ENCODE data around the gene SCO2. TPM values are rescaled to one million over a fixed set of nuclear protein-coding genes. Genes with fewer than 3 reads are reported as not detected.

Gene SCO2
- total RNA-seq, 1 donor from 2014 or later: not detected

DNA sequence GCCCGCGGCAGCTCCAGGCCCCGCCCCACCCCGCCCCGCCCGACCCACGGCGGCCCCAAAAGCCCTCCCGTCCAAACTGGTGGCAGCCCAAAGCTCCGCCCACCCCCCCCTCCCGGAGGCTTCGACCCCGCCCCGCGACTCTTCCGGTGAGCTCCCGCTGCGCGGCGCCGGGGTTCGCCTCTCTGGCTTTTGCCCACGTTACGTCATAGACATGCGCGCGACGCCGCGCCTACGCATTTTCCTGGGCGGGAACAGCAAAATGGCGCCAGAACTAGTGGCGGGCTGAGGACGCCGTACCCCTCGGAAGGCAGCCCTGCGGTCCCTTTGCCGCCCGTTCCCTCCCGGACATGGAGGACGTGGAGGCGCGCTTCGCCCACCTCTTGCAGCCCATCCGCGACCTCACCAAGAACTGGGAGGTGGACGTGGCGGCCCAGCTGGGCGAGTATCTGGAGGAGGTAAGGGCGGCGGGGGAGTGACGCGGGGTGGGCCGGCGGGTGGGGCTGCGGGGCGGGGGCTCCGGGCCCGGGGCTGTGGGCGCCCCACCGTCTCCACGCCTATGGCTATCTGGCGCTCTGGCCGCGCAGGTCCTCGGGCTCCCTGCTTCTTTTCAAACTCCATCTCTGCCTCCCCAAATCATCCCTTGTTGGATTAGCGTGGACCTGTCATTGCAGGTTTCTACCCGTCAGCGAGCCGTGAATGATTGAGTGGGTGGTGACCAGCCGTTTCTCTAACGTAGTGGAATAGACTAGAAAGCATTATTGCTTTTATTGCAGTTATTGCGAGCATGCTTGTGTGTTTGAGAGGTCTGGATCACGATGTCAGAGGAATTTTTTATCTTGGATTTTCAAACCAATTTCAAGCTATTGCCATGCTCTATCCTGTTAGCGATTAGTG, 17.2 kb downstream of the SCO2 start, which contains the start of gene NCAPH2:
Gene NCAPH2 (plus strand): TSS at position 234 of the 894 bp plus-strand sequence. CDS start 114 bp downstream, at position 348.
- intact Hi-C loops (cut with DNase I): loop anchor here (5.0 kb wide), 2 partner anchors 74 to 256 kb away; partner anchors contain the start of genes CHKB and HDAC10
- ATAC-seq: peak; percentile 79
- DNase-seq (ENCODE audit: missing footprints): peak; percentile 99

DNA sequence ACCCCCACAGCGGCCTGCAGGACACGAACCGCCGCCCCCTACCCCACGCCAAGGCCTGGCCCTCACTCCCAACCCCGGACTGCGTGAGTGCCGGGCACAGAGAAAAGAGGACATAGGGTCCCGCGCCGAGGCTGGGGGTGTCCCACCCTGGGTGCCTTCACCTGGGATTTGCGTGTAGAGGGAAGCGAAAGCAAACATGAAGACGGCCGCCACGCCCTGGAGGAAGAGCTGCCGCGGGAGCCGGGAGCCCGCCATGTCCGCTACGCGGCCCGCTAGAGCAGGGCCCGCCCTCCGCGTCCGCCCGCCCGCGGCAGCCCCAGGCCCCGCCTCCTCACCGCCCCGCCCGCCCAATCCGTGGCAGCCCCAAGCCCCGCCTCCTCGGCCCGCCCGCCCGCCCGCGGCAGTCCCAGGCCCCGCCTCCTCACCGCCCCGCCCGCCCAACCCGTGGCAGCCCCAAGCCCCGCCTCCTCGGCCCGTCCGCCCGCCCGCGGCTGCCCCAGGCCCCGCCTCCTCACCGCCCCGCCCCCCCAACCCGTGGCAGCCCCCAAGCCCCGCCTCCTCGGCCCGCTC, 17.9 kb downstream of the SCO2 start, which contains the start of gene LMF2:
Gene LMF2 (minus strand): TSS at position 282 of the 570 bp plus-strand sequence. CDS start 27 bp downstream, at position 255.
- intact Hi-C loops (cut with DNase I): loop anchor here (5.0 kb wide), 2 partner anchors 75 to 255 kb away; partner anchors contain the start of genes CHKB and HDAC10
- DNase-seq (ENCODE audit: missing footprints) (peak; percentile 95), ATAC-seq (peak; percentile 87)

DNA sequence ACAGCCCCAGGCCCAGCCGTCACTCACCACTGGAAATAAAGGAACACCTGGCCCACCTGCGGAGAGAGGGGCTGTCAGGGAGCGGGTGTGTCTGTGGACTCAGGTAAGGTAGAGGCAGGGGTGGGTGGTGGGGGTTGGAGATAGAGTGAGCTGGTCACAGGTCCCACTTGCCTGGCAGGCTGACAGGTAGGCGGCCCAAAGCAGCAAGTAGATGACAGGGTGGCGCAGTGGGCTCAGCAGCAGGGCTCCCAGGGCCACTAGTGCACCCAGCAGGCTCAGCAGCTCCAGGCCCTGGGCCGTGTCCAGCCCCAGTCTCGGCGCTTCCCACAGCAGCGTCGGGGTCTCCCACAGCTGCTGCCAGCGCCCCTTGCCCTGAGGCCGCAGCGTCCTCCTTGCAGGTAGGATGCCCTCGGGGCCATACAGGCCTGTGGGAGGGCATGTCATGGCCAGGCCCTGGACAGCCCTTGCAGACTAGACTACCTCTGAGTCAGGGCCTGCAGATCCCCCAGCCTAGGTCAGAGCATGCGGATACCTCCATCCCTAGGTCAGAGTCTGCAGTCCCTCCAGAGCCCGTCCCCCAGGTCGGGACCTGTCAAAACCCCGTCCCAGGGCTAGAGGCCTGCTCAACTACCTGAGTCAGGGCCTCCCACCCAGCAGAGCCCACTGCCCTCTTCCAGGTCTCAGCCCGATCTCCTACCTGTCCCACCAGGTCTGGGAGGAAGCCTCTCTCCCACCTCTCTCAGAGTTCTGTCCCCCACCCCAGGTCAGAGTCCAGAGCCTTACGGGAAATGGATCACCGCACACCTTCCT, 18.6 kb downstream of the SCO2 start:
- peak; percentile 8 for ATAC-seq
- intact Hi-C loops (cut with DNase I): loop anchor here (5.0 kb wide), 2 partner anchors 75 to 255 kb away; partner anchors contain the start of genes CHKB and HDAC10
- DNase-seq (ENCODE audit: missing footprints): peak; percentile 77

DNA sequence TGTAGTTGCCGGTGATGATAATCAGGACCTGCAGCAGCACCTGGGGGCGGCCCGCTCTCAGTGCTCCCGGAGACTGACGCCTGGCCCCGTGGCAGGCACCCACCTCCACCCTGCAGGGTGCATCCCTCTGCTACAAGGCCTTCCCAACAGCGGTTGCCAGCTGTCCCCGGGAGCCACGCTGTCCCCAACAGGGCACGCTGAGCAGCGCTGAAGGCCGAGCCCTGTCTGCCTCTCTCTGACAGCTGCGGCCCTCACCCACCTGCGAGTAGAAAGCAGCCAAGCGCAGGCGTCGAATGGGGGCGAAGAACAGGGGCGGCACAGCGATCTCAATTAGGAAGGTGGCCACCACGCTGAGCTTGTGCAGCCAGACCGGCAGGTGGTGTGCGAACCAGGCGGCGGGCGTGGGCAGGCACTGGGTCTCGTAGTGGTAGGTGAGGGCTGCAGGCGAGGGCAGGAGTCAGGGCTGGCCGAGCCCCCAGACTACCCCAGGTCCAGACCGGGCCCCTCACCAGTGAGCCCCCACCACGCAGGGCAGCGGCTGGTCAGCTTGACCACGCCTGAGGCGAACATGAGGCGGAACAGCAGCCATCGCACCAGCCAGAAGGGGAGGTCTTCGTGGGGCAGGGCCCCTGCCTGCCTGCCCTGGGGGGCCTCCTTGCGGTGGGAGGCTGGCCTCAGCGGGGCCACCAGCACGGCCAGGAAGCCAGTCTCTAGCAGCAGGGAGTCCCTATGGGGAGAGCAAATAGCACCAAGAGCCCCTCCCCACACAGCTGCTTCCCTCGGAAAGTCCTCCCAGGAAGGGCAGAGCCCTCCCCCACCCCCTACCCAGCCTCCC, 19.4 kb downstream of the SCO2 start:
- intact Hi-C loops (cut with DNase I): loop anchor here (5.0 kb wide), 2 partner anchors 76 to 254 kb away; partner anchors contain the start of genes CHKB and HDAC10
- DNase-seq (ENCODE audit: missing footprints): peak; percentile 60

DNA sequence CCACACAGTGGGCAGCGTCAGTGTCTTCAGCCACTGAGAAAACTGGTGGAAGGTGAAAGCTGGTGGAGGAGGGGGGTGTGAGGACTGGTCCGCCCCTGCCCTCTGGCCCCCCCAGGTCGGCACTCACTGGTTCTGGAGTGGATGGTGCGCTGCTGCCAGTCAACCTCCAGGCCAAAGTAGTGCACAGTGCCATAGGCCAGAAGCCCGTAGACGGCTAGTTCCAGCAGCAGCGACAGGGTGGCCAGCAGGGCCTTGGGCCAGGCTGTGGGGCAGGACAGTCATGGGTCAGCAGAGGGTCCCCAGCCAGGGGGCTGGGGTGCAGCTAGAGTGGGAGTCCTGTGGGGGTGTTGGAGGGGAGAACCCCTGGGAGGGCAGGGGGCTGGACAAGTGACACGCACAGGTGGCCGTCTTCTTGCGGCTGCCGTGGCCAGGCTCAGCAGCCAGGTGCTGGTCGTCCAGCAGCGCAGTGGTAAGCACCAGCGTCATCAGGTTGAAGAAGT, 20.1 kb downstream of the SCO2 start:
- intact Hi-C loops (cut with DNase I): loop anchor here (5.0 kb wide), 2 partner anchors 77 to 253 kb away; partner anchors contain the start of genes CHKB and HDAC10

More for the DNA sequence above, 19.4 kb downstream of the SCO2 start:
- ATAC-seq: no peak

DNA sequence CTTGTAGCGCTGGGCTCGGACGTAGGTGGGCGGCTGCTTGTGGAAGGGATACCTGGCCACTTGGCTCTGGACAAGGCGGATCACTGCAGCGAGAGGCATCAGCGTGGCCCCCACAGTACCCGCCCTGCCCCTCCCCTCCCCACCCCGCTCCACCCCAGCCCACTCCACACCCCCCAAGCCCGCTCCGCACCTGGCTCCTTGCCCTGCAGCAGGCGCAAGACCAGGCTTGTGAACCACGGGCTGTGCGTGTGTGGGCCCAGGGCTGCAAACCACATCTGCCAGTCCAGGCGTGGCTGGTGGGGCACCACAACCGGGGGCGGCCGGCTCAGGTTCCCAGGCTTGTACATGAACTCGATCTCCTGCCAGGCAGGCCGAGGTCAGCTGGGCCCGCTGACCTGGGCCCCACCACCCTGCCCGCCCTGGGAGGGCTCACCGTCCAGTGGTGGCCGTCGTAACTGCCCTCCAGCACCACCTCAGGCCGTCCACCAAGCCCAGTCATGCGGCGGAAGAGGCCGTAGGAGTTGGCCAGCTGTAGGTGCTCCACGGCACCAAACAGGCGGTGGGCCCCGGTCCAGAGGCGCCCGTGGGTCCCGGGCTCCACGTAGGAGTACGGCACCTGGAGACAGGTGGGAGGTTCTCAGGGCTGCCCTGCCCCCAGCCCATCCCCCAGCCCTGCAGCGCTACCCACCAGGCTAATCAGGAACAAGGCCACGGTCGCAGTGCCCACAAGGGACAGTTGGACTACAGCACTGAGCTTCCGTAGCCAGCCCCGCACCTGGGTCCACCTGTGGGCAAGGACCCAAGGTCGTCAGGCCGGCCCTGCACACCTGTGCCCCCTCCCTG, 20.8 kb downstream of the SCO2 start:
- DNase-seq (ENCODE audit: missing footprints) (peak; percentile 74), ATAC-seq (no peak)
- intact Hi-C loops (cut with DNase I): loop anchor here (5.0 kb wide), 2 partner anchors 78 to 252 kb away; partner anchors contain the start of genes CHKB and HDAC10

More for the DNA sequence above, 20.1 kb downstream of the SCO2 start:
- DNase-seq (ENCODE audit: missing footprints) (peak; percentile 64), ATAC-seq (no peak)

DNA sequence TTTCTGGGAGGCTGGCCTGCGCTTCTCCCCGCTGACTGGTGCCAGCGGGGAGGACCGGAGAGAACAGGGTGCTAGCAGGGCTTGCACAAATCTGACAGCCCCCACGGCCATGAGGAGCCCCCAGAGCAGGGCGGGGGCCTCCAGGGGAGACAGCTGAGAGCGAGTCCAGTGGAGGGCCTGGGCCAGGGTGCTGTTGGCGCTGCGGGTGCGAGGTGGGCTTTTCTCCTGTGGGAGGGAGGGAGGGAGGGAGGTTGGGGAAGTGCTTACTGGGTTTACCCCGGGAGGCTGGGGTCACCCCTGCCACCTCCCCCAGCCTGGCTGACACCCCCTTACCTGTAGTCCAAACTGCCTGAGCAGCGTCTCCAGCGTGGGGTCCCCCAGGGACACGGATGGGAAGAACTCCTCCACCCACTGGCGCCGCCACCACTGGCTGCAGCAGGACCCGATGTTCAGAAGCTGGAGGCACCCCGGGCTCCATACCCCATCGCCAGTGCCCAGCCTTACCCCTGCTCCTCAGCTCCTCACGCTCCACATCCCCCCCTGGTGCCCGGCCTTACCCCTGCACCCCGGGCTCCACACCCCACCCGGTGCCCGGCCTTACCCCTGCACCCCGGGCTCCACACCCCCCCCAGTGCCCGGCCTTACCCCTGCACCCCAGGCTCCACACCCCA, 21.8 kb downstream of the SCO2 start:
- DNase-seq (ENCODE audit: missing footprints): peak; percentile 56
- intact Hi-C loops (cut with DNase I): no loop called here
- ATAC-seq: no peak

DNA sequence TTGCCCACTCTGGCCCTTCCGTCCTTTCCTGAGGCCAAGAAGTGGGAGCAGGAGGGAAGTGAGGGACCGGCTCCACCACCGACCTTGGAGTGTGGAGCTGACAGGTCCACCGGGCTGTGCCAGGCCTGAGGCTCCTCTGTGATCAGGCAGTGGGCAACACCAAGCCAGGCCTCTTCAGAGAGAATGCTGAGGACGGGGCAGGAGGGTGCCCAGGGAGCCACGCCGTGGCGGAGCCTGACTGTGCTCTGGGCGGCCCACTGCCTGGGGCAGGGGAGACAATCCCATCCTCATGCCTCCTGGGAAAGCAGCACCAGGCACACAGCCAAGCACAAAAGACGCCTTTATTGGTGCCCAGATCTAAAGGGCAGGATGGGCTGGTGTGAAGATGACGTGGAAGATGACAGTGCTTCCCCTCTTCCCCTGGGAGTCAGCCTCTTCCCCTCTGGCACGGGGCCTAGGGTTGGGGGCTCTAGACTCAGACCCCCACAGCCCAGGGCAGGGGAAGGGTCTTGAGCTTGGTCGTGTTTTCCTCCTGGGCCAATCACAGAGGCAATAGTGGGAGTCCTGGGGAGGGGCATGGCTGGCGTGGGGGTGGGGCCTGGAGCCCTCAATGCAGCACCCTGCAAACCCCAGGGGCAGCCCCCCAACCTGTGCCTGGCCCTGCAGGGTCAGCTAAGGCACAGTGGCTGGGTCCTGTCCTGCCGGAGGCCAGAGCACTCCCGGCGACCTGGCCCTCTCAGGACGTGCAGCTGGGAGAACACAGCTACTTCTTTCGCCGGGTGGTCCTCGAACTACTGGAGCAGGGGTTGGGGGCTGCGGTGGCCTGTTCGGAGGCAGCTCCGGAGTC, 22.5 kb downstream of the SCO2 start:
- ATAC-seq (no peak), DNase-seq (ENCODE audit: missing footprints) (peak; percentile 34)
- intact Hi-C loops (cut with DNase I): no loop called here

DNA sequence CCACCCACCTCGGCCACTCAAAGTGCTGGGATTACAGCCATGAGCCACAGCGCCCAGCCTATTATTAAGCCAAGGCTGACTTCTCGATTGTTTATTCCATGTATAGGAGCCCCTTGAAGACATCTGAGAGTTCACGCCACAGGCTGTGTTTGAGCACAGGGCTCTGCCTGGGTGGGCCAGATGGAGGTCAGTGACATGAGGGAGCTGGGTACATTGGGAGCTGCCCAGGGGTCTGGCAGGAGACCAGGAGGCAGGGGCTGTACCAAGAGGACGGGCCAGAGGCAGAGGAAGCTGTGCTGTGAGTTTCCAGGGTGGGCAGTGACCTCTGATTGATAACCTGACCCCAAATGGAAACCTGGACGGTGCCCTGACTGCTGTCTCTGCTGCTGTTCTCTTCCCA, 23.3 kb downstream of the SCO2 start:
- ATAC-seq (no peak), DNase-seq (ENCODE audit: missing footprints) (peak; percentile 55)
- intact Hi-C loops (cut with DNase I): no loop called here

DNA sequence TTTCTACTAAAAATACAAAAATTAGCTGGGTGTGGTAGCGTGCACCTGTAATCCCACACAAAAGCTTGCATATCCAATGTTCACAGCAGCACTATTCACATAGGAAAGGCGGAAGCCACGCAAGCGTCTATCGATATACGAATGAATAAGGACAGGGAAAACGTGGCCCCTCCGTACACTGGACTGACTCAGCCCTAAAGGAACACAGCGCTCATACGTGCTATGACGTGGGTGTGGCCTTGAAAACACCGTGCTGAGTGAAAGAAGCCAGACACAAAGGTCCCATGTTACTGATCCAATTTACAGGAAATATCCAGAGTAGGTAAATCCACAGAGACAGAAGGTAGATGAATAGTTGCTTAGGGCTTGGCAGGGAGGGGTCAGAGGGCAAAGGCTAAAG, 24.9 kb downstream of the SCO2 start:
- ATAC-seq (no peak), DNase-seq (ENCODE audit: missing footprints) (peak; percentile 9)
- intact Hi-C loops (cut with DNase I): no loop called here

DNA sequence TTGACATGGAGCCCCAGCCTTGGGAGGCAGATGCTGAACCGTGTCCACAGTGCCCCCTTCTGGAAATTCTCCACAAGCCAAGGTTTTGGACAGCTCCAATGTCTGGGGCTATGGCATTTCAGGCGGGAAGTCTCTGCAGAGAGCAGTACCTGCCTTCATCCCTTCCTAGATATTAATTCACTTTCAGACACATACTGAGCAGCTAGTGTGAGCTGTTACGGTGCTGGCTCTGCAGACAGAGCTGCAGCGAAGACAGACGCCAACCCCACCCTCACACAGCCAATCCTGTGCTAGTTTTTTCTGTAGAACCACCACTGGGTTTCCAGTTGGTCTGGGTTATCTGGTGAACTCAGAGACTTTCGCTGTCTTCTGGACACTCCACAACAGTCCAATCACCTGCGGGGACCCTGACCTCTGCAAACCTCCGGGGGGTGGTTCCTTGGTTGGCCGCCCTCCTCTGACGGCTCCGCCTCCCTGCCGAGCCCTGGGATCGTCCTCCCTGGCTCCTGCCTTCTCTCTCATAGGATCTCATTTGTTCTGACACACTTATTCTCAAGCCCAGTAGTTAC, 27.0 kb downstream of the SCO2 start:
- intact Hi-C loops (cut with DNase I): no loop called here
- ATAC-seq (peak; percentile 68), DNase-seq (ENCODE audit: missing footprints) (peak; percentile 67)

DNA sequence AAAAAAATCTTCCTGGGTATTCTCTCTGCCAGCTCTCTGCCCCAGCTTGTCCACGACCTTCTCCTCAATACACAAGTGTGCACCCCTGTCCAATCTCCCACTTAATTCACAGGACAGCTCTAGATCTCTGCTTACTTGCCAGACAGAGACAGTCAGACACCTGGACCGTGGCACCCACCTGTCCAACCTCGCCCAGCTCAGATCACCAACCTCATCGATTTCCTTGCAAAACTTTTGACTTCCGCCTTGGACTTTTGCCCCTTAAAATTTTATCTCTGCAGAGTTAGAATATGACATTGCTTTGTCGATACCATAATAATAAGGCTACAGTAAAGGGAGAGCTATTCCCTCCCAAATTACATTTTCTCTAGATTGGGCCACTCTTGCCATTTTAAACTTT, 28.3 kb downstream of the SCO2 start:
- intact Hi-C loops (cut with DNase I): no loop called here

DNA sequence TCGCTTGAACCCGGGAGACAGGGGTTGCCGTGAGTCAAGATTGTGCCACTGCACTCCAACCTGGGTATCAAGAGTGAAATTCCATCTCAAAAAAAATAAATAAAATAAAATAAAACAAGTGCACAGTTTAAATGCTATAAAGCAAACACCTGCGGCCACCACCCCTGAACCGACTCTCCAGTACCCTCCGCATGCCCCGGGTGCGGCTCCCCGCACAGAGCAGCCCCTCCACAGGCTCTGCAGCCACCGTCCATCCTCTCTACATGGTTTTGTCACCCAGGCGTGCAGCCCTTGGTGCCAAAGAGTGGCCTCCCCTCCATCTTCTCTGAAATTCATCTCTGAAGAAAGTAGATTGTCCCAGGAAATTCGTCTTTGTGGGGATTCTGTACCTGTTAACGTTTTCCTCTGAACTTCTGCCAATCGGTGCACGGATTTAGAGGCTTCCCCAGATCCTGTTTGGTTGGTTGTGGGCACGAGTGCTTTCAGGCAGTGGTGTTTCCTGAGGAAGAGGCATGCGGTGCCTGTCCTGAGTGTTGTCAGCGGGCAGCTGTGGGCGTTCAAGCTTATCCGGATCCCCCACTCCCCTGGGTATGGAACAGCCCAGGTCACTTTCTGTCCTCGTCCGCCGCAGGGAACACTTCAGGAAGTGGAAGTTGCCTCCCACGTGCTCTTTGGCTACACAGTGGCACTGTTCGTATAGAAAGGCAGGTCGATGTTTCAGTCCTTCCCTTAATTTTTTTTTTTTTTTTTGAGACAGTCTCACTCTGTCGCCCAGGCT, 34.7 kb downstream of the SCO2 start:
- no peak for DNase-seq (ENCODE audit: missing footprints)
- ATAC-seq: no peak
- intact Hi-C loops (cut with DNase I): no loop called here

More for the DNA sequence above, 28.3 kb downstream of the SCO2 start:
- DNase-seq (ENCODE audit: missing footprints) (no peak), ATAC-seq (no peak)
